Right renal cortex interstitium (tissue), 3 donors: ENCODE data around the gene MRPL36. TPM values are rescaled to one million over a fixed set of nuclear protein-coding genes. Genes with fewer than 3 reads are reported as not detected.
A peak's percentile ranks its signal among the peaks of the same experiment; 100 is the strongest.
"Not testable (repeated sequence)": the region's sequence is repeated elsewhere in the genome, so short reads cannot be mapped to it uniquely, and the experiment has no call there.

ENCODE experiments used
- DNase-seq, 3 donors: peaks; one replicate each; pipeline ENCODE4 v3.0.0-alpha.2; 2013; ENCODE audit warnings: low read depth in 3 of 3, low spot score in 2 of 3
- polyA plus RNA-seq, 3 donors: library from polyadenylated mRNA; unstranded; fragments of 120-200 nt; gene quantifications; one replicate each; pipeline ENCODE4 v1.2.1, GENCODE V29; 2013; ENCODE audit not compliant: insufficient read length in 3 of 3

MRPL36 gene
- polyA plus RNA-seq, 3 donors = 36.6 to 44.6 (median 42.1) TPM

DNA sequence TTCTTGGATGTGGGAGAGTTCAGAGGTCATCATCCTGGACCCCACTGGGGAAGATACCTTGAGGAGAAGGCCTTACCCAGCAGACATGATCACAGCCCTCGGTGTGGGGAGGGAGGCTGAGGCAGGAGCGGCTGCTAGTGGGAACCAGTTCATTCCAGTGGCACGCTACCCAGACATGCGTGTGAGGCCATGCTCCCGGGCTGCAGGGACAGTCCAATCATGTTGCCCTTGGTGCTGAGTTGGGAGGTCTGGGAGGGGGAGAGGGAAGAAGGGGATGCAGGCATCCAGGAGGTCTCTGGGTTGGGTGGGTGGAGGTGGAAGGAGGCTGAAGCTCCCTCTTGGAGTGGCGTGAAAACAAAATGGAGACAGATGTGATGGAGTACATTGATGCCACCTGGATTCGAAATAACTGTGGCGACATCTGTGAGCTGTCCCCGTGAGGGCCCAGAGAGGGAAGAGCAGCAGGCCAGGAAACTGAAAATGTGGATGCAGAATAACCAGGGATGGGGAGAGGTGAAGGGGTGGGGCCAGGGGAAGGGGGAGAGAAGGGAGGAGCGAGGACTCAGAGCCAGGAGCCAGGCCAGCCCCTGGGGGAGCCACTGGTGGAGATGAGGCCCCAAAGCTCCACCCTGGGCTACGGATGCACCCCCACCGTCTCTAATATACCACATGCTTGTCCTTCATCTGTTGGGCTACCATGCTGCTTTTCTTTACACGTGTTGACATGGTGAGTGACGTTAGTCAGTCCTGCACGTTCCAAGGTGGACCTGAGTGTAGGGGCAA lies 17.8 kb upstream of the MRPL36 start:
- DNase-seq = no peak

DNA sequence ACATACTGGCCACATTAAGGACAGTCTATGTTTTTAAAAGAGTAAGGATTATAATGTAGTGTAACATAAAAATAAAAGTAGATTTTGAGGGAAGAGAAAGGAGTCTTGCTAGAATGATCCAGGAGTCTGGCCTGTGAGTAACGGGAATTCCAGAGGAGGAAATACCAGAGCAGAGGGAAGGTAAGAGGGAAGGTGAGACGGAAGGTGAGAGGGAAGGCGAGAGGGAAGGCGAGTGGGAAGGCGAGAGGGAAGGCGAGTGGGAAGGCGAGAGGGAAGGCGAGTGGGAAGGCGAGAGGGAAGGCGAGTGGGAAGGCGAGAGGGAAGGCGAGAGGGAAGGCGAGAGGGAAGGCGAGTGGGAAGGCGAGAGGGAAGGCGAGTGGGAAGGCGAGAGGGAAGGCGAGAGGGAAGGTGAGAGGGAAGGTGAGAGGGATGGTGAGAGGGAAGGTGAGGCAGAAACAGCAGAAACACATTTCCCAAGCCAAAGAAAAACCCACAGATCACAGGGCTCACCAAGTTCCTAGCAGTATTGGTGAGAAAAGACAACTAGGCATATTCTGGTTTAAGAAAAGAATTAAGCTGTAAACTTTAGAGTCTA lies 17.0 kb upstream of the MRPL36 start:
- not testable (repeated sequence) for DNase-seq

DNA sequence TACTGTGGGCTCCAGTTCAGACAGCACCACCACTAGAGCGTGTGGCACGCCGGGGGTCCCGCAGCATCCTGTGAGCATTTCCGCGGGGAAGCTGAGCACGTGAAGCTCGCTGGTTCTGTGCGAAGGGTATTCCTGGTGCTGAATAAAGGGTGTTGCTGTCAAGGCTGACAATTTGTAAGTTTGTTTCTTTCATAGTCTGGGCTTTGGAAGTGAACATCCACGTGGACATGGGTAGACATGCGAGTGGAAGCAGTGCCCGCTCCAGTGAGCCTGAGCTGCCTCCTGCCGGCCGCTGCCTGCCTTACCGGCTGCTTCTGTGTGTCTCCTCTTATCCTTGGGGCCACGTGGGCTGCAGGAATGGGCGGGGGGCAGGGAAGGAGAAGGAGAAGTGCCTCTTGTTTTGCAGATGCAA lies 16.2 kb upstream of the MRPL36 start:
- no peak for DNase-seq

DNA sequence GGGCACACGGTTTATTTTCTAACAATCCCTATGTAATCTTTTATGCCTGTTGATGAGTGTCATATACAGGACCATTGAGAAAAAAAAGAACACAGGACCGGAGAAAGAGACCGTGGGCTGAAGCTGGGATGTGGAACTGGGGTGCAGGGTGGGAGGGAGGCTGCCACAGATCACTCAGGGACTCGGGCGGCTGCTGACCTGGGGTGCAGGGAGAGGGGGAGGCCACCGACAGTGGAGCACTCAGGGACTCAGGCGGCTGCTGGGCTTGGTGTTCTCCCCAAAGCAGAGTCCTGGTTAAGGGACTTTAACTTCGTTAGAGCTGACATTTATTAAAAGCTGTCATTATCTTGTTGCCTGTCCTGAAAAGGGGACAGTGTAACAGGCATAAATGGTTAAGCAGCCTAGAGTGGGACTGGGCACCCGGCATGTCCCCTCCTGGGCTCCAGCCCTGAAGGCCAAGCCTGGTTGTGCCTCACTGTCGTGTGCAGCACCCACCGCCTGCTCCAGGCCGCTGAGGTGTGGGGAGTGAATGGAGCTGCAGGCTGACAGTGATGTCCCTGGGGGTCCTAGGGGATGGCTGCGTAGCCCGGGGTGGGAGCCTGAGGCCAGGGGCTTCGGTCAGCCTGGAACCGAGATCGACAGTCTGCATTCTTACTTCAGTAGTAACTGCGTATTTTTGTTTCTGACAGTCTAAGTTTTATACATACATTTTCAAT lies 15.6 kb upstream of the MRPL36 start:
- DNase-seq = no peak

DNA sequence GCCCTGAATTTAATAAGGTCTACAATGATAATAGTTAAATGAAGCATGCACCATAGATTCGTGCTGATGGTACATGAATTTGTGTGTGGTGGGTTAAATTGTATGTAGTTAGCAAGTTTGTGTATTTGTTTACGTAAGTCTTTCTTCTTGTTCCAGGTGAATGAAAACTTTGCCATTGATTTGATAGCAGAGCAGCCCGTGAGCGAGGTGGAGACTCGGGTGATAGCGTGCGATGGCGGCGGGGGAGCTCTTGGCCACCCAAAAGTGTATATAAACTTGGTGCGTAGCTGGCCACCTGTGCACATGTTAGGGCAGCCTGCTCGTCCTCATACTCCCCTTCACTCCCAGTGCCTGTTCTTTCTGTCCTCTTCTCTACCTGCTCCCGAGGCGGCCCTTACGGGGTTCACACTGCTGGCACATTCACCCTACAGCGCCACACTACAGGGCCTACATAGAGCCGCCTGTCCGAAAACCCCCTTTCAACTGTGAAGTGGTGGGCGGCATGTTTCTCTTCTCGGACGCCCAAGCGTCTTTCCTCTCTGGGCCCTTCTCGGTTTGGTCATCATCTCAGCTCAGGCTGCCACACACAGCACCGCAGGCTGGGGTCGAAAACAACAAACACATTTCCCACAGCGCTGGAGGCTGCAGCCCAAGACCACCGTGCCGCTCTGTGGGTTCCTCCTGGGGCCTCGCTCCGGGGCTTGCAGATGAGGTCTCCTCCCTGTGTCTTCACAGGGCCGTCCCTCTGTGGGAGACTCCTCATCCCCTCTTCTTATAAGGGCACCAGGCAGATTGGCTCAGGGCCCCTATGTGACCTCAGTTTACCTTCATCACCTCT lies 14.8 kb upstream of the MRPL36 start:
- DNase-seq = no peak

DNA sequence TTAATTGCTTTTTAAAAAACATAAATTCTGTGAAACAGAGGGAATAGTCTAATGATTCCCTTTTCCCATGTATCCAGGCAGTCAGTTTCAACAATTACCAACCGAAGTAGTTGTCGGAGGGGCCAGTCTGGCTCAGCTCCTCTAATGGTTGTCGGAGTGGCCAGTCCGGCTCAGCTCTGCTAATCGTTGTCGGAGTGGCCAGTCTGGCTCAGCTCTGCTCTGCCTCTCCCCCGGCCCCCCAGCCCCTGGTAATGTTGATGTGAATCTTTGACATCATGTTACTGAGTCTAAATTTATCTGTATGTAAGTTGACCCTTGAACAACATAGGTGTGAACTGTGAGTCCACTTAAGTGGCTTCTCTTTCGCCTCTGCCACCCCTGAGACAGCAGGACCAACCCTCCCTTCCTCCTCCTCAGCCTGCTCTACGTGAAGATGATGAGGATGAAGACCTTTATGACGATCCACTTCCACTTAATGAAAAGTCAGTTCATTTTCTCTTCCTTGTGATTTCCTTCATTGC lies 11.0 kb upstream of the MRPL36 start:
- DNase-seq = no peak

DNA sequence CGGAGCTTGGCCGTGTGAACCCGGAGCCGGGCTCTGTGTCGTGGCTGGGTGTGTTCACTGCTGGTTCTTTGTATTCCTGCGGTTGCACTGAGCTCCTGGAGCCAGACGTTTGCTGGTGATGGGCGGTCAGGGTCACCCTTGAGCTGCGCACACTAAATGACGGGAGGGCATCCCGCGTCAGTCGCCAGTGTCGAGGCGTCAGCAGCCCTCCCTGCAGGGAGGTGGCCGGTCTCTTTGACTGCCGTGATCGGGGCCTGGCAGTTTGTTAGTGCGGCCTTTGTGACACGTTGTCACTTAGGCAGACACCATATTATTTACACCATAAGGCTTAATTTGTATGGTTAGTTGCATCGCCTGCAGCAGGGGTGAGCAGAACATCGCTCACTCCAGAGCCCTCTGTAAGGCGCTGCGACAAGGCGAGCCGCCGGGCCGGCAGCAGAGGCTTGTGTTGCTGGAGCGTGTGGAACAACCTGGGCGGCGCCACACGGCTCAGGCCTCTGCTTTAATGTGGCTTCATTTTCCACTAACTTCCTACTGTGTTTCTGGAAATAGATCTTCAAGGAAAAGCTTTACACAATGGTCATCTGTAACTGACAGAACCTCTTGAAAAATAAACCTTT lies 9.9 kb upstream of the MRPL36 start:
- no peak for DNase-seq

DNA sequence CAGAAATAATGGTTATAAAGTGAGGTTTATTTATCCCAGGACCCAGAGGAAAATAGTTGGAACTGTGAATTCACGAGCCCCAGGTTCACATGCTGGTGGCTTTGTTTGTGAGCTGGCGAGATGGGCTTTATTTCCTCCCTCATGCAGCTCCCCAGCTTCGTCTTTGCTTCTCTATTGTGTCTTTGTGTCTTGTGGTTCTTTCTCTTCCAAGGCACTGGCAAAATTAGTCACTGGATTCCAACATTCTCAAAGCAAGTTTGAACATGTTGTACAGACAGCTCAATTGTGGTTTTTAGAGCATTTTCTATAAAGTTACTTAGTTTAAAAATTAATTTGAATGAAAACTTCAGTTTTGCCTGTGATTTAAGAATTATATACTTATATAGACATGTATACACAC lies 8.8 kb upstream of the MRPL36 start:
- no peak for DNase-seq

DNA sequence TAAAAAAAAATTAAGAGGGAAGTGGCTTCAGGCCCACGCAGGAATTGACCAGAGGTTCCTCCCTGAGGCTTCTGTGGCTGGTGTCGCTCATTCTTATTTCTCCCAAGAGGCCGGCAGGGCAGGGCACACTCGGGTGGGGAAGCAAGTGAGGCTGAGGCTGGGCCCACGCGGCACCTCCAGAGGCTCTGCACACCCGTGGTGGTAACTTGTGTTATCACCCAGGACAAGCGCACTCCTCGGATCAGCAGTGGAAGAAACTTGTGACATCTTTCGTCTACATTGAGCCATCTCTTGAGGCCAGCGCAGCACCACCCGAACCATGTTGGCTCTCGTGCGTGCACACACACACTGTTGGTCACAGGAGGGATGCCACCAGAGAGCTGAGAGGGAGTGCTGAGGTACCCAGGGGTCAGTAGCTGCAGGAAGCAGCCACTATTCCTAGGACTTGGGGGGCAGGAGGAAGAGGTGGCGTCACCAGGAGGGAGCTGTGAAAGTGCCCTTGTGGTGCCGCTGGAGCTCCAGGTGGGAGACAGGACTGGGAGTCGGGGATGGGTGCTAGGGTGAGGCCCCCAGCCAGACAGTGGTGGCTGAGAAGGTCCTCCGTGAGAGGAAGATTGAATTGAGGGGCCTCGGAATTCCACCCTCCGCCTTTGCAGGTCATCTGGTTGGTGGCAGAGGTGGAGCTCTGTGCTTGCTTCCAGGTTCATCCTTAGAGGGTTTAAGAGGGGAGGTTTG lies 8.0 kb upstream of the MRPL36 start:
- no peak for DNase-seq

DNA sequence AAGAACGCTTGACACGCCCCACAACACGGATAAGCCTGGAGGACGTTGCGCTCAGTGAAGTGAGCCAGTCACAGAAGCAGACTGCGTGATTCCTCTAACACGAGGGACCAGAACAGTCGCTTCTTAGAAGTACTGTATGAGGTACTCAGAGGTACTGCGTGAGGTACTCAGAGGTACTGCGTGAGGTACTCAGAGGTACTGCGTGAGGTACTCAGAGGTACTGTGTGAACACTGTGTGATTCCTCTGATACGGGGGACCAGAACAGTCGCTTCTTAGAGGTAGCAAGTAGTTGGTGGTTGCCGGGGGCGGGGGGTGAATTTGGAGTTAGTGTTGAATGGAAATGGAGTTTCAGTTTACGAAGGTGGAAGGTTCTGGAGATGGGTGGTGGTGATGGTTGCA lies 7.3 kb upstream of the MRPL36 start:
- no peak for DNase-seq

DNA sequence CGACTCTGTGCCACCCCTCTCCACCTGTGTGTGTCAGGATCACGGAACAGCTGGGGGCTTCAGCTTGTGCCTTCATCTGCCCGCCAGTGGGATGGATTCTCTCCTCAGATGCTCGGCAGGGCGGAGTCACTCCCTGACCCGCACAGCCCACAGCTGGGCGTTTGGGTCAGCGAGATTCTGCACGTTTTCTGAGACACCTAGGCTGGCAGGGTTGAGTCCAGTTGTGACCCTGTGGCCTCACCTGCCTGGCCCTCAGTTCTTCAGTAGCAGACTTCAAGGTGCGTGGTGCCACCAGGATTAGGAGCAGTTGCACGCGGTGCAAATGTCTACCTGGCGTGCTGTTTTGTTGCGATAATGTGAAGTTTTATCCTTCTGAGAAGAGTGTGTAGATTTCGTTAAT lies 6.6 kb upstream of the MRPL36 start:
- no peak for DNase-seq

DNA sequence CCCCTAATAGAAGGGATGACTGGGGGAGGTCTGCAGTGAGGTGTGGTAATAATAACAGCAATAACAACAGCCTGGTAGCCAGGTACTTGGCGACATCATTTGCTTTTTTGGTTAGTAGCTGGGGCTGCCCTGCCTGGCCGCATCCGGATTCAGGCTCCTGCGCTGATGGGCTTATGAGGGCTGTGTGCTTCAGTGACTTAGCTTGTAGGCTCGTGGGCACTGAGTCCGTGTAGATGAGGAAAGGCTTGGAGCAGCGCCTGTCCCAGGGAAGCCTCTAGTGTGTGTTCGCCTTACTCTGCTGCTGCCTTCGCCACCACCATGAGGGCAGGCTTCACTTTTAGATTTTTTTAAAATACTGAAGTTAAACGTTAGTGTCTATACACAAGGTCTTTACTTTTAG lies 6.1 kb upstream of the MRPL36 start:
- no peak for DNase-seq

DNA sequence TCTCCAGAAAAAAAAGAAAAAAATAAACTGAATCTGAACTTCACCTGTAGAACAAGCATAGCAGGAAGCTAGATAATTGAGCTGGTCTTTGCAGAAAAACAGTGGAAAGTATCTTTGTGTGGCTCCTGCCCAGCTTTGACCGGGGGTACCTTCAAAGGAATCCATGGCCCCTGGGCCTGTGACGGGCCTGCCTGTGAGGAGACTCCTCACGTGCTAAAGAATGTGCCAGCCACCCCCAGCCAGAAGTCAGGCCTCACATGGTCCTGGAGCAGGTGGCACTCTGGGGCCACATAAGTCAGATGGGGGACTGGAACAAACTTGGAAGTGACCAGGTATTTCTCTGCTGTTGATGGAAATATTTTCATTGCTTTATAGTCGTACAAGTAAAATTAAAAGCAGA lies 5.7 kb upstream of the MRPL36 start:
- no peak for DNase-seq

DNA sequence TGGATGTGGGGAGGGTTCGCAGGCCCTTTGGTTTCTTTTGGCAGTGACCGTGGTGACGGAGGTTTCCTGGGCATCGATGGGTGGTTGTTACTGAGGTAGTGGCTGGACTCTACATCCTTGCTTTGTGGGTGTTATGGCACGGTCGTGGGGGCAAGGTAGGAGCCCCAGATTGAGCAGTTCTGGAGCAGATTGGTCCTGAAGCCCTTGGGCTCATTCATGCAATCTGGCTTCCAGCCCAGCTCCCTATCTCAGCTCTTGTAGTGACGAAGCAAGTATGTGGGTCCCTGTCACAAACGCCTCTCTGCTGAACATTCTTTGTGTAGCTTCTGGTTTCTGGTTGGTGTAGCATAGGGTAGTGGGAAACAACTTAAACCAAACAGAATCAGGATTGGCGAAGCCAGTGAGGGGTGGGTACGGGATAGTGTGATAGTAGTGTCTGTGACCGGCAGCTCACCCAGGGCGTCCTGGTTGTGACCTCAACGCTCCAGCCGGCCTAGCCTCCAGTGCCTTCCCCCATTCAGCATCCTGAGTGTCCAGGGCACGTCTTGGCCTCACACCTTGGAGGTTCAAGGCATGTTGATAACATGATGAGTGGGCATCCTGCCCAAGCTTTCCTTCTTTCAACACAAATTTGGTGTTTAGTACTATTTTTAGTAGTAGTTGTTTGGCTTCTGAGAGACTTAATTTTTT lies 4.5 kb upstream of the MRPL36 start:
- no peak for DNase-seq

DNA sequence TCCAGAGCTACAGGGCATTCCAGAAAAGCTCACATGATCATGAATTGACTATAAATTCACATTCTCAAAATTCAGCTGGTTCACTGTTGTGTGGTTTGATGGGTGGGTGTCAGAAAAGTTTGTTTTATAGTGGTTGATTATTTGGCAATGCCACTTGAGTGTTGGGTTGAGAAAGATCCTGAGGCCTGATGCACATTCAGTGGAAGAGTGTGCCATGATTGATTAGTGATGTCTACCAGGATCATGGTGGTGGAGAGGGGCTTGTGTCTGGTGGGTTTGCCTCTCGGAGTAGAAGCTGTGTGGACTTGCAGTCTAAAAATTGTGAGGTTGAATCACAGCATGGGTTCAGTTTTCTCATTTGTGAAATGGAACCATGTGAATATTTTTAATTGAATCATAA lies 3.6 kb upstream of the MRPL36 start:
- no peak for DNase-seq

DNA sequence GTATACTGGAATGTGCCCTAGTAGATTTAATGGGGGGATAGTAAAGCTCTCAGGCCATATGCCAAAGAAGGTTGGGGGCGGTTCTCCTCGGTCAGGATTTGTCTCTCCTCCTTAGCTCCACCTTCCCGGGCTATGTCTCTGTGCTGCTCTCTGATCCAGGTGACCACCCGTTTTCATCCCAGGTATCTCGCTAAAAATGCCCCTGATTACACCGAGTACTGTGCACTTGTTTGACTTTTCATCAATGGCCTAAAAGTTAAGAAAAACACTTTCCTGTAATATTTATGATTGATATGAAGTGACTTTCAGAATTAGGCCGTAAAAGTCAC lies 2.3 kb upstream of the MRPL36 start:
- no peak for DNase-seq

DNA sequence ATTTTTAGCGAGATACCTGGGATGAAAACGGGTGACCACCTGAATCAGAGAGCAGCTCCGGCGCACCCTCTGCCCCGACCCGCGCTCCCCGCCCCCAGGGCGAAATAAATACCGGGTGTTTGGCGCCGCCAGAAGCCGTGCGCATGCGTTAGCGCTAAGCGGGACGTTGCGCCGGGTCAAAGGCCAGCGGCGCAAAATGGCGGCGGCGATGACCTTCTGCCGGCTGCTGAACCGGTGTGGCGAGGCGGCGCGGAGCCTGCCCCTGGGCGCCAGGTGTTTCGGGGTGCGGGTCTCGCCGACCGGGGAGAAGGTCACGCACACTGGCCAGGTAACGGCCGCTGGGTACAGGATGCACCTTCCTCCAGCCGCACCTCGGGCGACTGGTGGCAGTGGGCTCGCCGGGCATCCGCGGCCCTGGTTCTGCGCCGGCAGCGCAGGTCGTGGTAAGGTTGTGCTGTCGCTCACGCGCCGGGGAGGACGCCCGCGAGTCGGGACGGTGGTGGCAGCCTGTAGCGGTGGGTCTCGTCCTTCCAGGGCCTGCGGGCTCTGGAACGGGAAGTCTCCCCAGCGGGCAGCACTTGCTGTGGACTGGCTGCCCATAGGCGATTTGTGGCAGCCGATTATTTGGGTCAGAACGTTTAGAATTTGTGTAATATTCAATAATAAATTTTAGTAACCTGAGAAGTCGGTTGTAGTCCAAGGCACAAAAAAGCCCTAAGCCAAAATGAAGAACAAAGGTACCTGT lies 1.8 kb upstream of the MRPL36 start, which contains the start of gene NDUFS6:
TSS of gene NDUFS6 (plus strand) at position 186 of the 745 bp plus-strand sequence. CDS start at position 197, 11 bp downstream.
- DNase-seq = no peak

DNA sequence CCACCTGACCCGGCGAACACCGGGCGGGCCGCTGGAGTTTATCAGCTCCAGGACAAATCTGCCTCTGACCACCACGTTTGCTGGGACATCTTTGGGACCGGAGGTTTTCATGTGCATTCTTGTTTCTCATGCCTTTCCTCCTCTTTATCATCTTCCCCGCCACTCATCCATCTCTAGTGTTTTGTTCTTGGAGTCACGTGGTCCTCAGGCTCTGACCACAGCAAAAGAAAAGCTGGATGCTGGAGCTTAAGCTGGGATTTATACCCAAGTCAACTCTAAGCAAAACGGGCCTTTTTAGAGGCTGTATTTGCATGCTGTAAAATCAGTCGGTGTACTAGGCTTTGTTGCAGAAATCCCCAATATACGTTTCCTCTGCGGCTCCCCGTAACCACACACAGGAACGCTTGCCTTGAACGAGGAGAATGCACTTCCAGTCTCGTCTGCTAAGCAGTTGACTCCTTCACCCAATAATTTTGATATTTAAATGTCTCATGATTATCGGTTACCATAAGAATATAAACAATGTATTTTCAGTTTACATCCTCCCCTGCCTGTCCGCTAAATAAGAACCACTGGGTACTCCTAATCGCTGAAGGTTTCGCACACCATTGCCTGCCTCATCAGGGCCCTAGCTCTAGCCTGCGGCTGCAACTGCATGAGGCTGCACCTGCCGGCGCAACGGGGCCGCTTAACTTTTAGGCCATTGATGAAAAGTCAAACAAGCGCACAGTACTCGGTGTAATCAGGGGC lies 1.0 kb upstream of the MRPL36 start:
- peak in 1 of 3 donors; percentile 18 for DNase-seq
